Activated CD8-positive, alpha-beta memory T cell treated with anti-CD3 and anti-CD28 coated beads for 4 hours (primary cell): ENCODE results near the gene RNF166.

Experiments used
- DNase-seq, 2 donors: peaks; one replicate each; pipeline ENCODE4 v3.0.0-alpha.2; 2020; ENCODE audit warnings: low read depth in 2 of 2

RNF166 gene

DNA sequence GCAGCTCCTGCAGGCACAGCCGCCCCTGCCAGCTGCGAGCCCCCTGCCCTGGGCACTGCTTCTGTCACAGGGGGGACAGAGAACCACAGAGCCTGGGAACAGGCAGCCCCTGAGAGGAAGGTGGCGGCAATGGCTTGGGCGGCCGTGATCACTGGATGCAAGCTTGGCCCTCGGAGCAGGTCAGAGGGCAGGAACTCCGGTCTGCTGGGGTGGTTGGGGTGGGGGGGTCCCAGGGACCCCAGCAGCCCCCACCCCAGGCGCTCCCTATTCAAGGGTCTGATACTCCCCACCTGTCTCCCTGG lies 53.5 kb downstream of the RNF166 start:
- DNase-seq = no peak

DNA sequence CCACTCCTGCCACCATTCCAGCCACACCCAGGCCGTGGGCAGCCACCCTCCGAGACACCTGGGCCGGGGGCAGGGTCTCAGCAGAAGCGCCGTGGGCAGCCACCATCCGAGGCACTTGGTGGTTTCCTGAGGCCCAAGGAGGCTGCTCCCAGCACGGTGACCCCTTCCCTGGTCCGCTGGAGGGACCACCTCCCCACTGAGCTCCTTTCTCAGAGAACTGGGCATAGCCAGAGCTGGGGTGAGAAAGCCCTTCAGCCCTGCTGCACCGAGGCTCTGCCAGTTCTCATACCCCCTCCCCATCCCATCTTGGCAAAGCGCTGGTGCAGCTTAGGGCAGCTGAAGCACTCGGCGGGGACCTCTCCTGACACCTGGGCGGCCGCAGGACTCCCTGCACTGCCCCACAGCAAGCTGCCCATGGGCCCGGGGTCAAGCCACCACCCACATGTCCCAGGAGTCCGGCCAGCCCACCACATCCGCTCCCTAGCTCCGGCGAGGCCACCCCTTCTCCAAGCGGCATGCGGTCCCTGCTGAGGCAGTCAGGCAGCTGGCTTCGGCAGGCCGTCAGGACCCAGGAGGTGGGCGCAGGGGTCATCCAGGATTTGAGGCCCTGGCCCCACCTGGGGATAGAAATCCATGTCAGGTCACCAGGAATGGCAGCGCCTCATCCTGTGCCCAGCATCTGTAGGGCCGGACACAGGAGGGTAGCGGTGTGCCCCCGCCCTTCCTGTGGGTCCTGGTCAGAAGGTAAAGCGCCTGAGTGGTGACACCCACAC lies 54.0 kb downstream of the RNF166 start:
- DNase-seq = no peak

DNA sequence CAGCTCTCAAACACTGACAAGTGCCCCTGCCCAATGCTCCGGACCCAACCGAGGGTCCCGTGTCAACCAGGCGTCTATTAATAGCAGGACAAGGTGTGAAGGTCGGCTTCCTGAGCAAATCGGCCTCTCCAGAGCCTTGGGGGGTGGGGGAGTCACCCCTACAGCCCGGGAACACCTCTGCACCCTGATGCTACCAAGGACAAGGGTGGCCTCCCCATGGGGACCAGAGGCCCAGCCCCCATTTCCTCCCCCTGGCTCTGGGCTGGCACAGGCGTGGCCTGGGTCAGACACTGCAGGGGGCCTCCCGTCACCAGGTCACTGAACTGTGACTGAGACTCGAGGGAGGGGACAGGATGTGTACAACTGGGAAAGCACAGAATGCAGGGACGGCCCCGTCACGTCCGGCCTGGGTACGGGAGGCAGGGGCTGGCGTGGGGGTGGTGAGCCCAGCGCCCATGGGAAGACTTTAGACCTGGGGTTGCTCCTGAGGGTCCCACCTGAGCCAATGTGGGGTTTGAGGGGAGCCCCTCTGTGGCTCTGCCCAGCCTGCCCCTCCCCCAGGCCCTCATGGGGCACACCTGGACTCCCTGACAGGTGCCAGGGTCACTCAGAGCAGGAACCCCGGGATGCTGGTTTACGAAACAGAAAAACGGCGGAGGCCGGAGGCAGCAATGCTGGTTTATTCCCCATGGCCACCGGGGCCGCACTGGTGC lies 54.8 kb downstream of the RNF166 start:
- no peak for DNase-seq

DNA sequence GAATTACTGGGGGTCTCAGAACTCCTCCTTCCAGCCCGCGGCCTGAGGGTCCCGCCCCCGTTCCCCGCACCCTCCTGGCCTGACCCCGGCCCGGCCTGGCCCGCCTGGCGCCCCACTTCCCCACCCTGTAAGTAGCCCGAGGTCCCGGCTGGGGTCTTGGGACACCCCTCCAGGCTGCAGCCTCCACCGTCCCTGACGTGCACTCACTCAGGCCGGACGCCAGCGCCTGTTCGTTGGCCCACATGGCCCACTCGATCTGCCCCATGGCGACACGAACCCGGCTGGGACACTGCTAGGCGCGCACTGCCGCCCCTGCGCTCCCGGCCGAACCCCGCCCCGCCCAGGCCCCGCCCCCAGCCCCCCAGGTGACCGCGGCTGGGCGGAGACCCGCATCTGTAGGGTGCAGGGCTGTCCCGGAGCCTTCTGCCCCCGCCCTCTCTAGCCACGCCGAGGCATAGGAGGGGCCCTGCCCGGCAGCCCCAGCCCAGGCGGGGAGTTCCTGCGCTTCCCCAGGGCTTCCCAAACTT lies 55.4 kb downstream of the RNF166 start, which contains the start of gene CYBA:
Gene CYBA (minus strand): TSS at position 305 of the 527 bp plus-strand sequence. CDS start 40 bp downstream, at position 265.
- peak; percentile 59 to 64 for DNase-seq

DNA sequence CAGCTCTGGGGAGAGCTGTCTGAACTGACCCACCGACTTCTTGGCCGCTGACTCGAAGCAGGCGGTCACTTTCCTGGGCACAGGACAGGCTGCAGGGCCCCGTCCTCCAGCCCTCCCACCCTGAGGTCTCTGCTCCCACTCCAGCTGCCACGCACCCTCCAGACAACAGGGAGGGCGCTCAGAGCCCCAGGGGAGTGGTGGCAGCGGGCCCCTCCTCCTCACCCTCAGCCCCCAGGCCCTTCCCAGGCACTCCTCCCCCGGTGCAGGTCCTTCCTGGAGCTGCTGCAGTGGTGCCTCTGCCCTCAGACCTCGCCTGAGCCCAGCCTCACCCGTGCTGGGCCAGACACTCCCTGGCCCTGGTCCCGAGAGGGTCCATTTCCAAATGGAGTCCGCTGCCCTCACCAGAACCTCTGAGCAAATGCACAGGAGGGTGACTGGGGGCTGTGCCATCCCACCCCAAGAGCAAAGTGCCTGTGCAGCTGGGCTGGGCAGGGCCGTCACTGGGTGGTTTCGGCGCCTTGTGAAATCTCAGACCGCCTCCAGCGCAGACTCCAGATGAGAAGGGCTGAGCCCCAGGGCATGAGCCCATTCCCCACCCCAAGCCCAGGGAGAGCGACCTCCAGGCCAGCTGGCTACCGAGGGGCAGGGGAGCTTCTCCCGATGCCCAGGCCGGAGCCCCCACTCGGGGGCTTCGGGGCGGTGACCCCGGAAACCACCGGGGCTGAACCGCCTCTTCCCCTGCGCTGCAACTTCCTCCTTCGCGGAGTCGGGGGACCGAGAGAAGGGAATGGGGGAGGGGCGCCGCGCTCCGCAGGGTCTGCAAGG lies 56.1 kb downstream of the RNF166 start:
- DNase-seq = no peak

DNA sequence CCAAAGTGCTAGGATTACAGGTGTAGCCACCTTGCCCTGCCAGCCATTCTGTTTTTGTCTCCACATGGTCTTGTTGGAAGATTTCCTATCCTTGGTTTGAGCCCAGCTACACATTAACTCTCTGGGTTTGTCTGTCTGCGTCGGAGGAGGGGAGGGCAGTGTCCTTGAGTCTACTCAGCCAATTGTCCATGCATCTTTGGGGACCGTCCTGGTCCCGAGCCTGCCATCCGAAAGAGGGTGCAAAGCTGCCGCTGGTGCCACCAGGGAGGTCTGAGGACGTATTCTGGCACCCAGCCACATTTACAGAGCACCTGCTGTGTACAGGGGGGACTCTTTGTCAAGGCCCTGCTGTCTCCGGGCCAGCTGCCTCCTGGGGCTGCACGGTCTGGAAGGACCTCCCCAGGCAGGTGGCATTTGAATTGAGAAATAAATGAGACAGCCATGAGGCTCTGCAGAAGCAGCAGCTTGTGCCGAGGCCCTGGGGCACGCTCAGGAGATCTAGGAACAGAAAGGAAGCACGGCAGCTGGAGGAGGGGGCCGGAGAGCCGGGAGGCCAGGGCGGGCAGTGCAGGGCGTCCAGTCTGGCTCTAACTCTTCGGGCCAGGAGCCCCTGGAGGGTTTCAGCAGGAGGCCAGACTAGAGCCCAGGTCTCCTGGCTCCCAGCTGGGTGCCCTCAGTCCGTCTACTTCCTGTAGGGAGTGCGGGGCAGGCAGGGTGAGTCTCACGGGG lies 56.8 kb downstream of the RNF166 start:
- DNase-seq = no peak

DNA sequence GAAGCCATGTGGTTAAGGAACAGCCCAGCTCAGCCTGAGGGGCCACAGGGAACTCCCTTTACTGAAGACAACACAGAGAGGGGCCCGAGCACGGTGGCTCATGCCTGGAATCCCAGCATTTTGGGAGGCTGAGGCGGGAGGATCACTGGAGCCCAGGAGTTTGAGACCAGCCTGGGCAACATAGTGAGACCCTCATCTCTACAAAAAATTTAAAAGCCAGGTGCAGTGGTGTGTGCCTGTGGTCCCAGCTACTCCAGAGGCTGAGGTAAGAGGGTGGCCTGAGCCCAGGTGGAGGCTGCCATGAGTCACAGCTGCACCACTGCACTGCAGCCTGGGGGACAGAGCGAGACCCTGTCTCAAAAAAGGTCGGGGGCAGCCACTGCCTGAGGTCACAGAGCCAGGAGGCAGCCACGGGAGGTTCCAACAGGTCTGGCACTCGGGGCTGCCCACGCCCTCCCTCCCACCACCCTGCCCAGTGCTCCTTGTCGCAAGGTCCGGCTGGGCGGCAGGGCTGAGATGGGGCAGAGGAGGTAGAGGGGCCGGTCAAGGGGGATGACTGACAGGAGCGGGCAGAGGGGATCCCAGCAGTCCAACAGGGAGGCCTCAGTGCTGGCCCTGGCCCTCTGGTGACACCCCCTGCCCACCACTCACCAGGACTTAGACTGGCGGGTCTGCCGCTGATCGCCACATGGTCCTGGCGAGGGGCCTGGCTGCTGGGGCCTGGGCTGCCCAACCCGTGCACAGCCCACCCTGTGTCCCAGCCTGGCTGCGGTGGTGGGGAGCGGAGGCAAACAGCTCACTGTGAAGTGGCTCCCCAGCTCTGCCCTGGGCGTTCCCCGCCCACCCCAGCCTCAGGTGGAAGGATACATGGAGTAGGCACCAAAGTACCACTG lies 58.8 kb downstream of the RNF166 start:
- no peak for DNase-seq
